MM.1S (cell line): ENCODE results near the gene TJAP1.

Source experiments
- EZH2 ChIP-seq: fragments of 300-600 bp; sonication (generic); optimal IDR thresholded peaks from 2 replicates; pipeline ENCODE3; 2017; ENCODE audit warnings: low read depth, mild to moderate bottlenecking, antibody characterized with exemption, low read length, mixed read lengths
- TF ChIP-seq, protein P1 (sequence below): fragments of 300-600 bp; sonication (generic); IDR thresholded peaks from 2 replicates; pipeline ENCODE4 v1.5.1; 2016; ENCODE audit warnings: antibody characterized with exemption, low read length, mixed read lengths

DNA sequence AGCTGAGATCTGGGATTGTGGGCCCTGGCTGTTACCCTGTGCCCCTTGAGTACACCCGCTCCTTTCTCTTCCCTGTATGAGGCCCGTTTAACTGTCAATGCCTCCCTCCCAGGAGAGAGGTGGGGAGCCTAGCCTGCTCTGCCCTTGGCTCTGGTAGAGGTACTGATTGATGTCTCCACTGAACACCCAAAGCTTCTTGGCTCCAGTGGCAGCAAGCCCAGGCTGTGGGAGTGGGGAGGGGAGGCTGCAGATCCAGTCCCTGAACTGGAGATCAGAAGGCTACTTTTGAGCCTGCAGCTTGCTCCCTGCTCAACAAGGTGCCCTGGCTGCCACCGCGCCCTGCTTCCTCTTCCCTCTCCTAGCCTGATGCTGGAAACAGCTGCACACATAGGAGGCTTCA, 25.3 kb downstream of the TJAP1 start:
- TF ChIP-seq, protein P1, sequence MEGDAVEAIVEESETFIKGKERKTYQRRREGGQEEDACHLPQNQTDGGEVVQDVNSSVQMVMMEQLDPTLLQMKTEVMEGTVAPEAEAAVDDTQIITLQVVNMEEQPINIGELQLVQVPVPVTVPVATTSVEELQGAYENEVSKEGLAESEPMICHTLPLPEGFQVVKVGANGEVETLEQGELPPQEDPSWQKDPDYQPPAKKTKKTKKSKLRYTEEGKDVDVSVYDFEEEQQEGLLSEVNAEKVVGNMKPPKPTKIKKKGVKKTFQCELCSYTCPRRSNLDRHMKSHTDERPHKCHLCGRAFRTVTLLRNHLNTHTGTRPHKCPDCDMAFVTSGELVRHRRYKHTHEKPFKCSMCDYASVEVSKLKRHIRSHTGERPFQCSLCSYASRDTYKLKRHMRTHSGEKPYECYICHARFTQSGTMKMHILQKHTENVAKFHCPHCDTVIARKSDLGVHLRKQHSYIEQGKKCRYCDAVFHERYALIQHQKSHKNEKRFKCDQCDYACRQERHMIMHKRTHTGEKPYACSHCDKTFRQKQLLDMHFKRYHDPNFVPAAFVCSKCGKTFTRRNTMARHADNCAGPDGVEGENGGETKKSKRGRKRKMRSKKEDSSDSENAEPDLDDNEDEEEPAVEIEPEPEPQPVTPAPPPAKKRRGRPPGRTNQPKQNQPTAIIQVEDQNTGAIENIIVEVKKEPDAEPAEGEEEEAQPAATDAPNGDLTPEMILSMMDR: no peak
- TF ChIP-seq EZH2: no peak
